GM12878 (cell line): ENCODE results near the gene POMT1.

Source experiments
- DPF2 ChIP-seq: fragments of 450-650 bp; IDR thresholded peaks from 2 replicates; pipeline ENCODE4 v1.6.1; 2017; ENCODE audit warnings: mild to moderate bottlenecking
- PBX3 ChIP-seq: IDR thresholded peaks from 2 replicates; pipeline ENCODE4 v1.6.1; 2011; ENCODE audit warnings: mild to moderate bottlenecking, low read depth, low read length, moderate library complexity; ENCODE audit not compliant: insufficient replicate concordance
- RFX5 ChIP-seq: IDR thresholded peaks from 2 replicates; pipeline ENCODE4 v1.6.1; 2011; ENCODE audit warnings: low read depth, low read length, improper control_type of control experiment

- TF ChIP-seq RFX5 = no peak
- TF ChIP-seq DPF2 = no peak
- no peak for TF ChIP-seq PBX3
Observed at GRCh38 chr9:131469356-131469755, 33.4 kb upstream of the POMT1 start.
